Endodermal cell (in vitro differentiated cells): ENCODE measurements around the gene ATP10D. TPM values are rescaled to one million over a fixed set of nuclear protein-coding genes. Genes with fewer than 3 reads are reported as not detected.

ENCODE experiments used
- DNase-seq: peaks from one replicate; pipeline ENCODE4 v3.0.0-alpha.2; 2017
- H3K27ac ChIP-seq: 2 replicates; pipeline ENCODE4 v1.5.1; 2013; ENCODE audit warnings: mild to moderate bottlenecking, low read depth, low read length, moderate library complexity
- H3K27me3 ChIP-seq: 2 replicates; pipeline ENCODE4 v1.6.1; 2013; ENCODE audit warnings: mild to moderate bottlenecking, low read length, moderate library complexity; ENCODE audit not compliant: insufficient read depth, control insufficient read depth, poor library complexity, severe bottlenecking
- H3K36me3 ChIP-seq: 2 replicates; pipeline ENCODE4 v1.7.0; 2013; ENCODE audit warnings: mild to moderate bottlenecking, low read length, moderate library complexity; ENCODE audit not compliant: control insufficient read depth, insufficient read depth
- H3K4me1 ChIP-seq: one replicate; pipeline ENCODE4 v1.7.0; 2013; ENCODE audit warnings: low read length; ENCODE audit not compliant: control insufficient read depth, insufficient read depth
- H3K4me3 ChIP-seq: 2 replicates; pipeline ENCODE4 v1.5.1; 2013; ENCODE audit warnings: mild to moderate bottlenecking, low read length, moderate library complexity
- H3K9ac ChIP-seq: 2 replicates; pipeline ENCODE4 v1.6.1; 2013; ENCODE audit warnings: mild to moderate bottlenecking, low read length, moderate library complexity; ENCODE audit not compliant: poor library complexity, severe bottlenecking; ENCODE audit errors: extremely low read depth
- H3K9me3 ChIP-seq: 2 replicates; pipeline ENCODE4 v1.6.1; 2013; ENCODE audit warnings: mild to moderate bottlenecking, low read length, moderate library complexity; ENCODE audit not compliant: control insufficient read depth
- H3K27ac Mint-ChIP-seq: 2 replicates; pipeline ENCODE4 v1.8.0; 2020; ENCODE audit warnings: mixed read lengths
- H3K27me3 Mint-ChIP-seq: 2 replicates; pipeline ENCODE4 v1.8.0; 2021; ENCODE audit warnings: mild to moderate bottlenecking, mixed read lengths; ENCODE audit not compliant: insufficient read depth
- H3K36me3 Mint-ChIP-seq: 2 replicates; pipeline ENCODE4 v1.8.0; 2020; ENCODE audit warnings: low read depth, mixed read lengths
- H3K4me1 Mint-ChIP-seq: 2 replicates; pipeline ENCODE4 v1.8.0; 2020; ENCODE audit warnings: mixed read lengths
- H3K4me3 Mint-ChIP-seq: 2 replicates; pipeline ENCODE4 v1.8.0; 2020; ENCODE audit warnings: mild to moderate bottlenecking, moderate library complexity, mixed read lengths
- H3K9me3 Mint-ChIP-seq: 2 replicates; pipeline ENCODE4 v1.8.0; 2020; ENCODE audit warnings: mild to moderate bottlenecking, mixed read lengths
- CTCF ChIP-seq: fragments of 200-600 bp; sonication (generic); conservative IDR thresholded peaks from 2 replicates; pipeline ENCODE4 v1.5.0; 2021; ENCODE audit warnings: antibody characterized with exemption, mild to moderate bottlenecking
- whole genome bisulfite sequencing, 2 experiments: methylation state at CpG; one replicate each; pipeline versions ENCODE4 v1.1.5 to v1.1.7; 2013; ENCODE audit warnings: missing lambda C conversion rate in 2 of 2, mixed read lengths in 1 of 2; ENCODE audit not compliant: insufficient coverage in 1 of 2, insufficient read length in 1 of 2; 5-methylcytosine and 5-hydroxymethylcytosine counted together
- total RNA-seq, 2 donors: library from RNA; stranded (reverse); fragmentation: NEBNext Ultra II Directional in 1 of 2; extraction: Animal tissue kit (Norgen Biotek cat#: 25700) in 1 of 2; gene quantifications; 2 replicates in 1 of 2; 3 replicates in 1 of 2; pipeline ENCODE4 v1.2.1, GENCODE V29; 2021

The ATP10D gene
- total RNA-seq, 2 donors from 2014 or later: 0.27 to 1.1 TPM

GRCh38 chr4:47494124-47494430 lies 9.0 kb downstream of the ATP10D start:
- no peaks in the 10 kb centered on the region for H3K36me3 ChIP-seq
- H3K9me3 ChIP-seq: peaks cover under 1% of the 10 kb centered on the region
- no peaks in the 10 kb centered on the region for H3K36me3 Mint-ChIP-seq
- H3K4me3 Mint-ChIP-seq: no peak overlapping the region
- H3K4me3 ChIP-seq: no peak overlapping the region
- WGBS, 2 experiments: 0 to 75% methylated on average over 1 to 4 of the region's 4 CpGs
- no peak for DNase-seq
- H3K27ac Mint-ChIP-seq: no peak overlapping the region
- peaks cover 2% of the 10 kb centered on the region for H3K27me3 Mint-ChIP-seq
- no peak overlapping the region for H3K9ac ChIP-seq
- no peak overlapping the region for H3K27ac ChIP-seq
- no peaks in the 10 kb centered on the region for H3K27me3 ChIP-seq
- no peaks in the 10 kb centered on the region for H3K4me1 ChIP-seq
- no peaks in the 10 kb centered on the region for H3K9me3 Mint-ChIP-seq
- peaks cover 4% of the 10 kb centered on the region for H3K4me1 Mint-ChIP-seq
- no peak for TF ChIP-seq CTCF

- Mint-ChIP-seq H3K9me3 (no peaks in the 10 kb centered on the region), H3K4me3 (no peak overlapping the region), H3K27ac (no peak overlapping the region), H3K36me3 (no peaks in the 10 kb centered on the region), H3K27me3 (no peaks in the 10 kb centered on the region), H3K4me1 (no peaks in the 10 kb centered on the region)
- TF ChIP-seq CTCF: no peak
- Histone ChIP-seq H3K36me3 (no peaks in the 10 kb centered on the region), H3K9ac (no peak overlapping the region), H3K9me3 (no peaks in the 10 kb centered on the region), H3K4me1 (no peaks in the 10 kb centered on the region), H3K4me3 (no peak overlapping the region), H3K27me3 (no peaks in the 10 kb centered on the region), H3K27ac (no peak overlapping the region)
- no peak for DNase-seq
- 77 to 81% methylated on average over 4 to 6 of the region's 6 CpGs for WGBS, 2 experiments
Observed at GRCh38 chr4:47498899-47499298, 13.8 kb downstream of the ATP10D start.

- H3K36me3 ChIP-seq: no peaks in the 10 kb centered on the region
- no peak overlapping the region for H3K9ac ChIP-seq
- no peaks in the 10 kb centered on the region for H3K9me3 ChIP-seq
- no peak for TF ChIP-seq CTCF
- no peak overlapping the region for H3K4me3 Mint-ChIP-seq
- no peaks in the 10 kb centered on the region for H3K4me1 ChIP-seq
- no peaks in the 10 kb centered on the region for H3K27me3 Mint-ChIP-seq
- H3K27me3 ChIP-seq: no peaks in the 10 kb centered on the region
- H3K4me3 ChIP-seq: no peak overlapping the region
- H3K27ac ChIP-seq: no peak overlapping the region
- WGBS, 2 experiments: 80 to 92% methylated on average over 1 to 2 of the region's 2 CpGs
- DNase-seq: no peak
- H3K27ac Mint-ChIP-seq: no peak overlapping the region
- H3K4me1 Mint-ChIP-seq: no peaks in the 10 kb centered on the region
- no peaks in the 10 kb centered on the region for H3K9me3 Mint-ChIP-seq
- H3K36me3 Mint-ChIP-seq: no peaks in the 10 kb centered on the region
Observed at GRCh38 chr4:47499700-47500099, 14.6 kb downstream of the ATP10D start.
